GM06990 (cell line): ENCODE measurements around the gene YAP1.
A peak's percentile ranks its signal among the peaks of the same experiment; 100 is the strongest.

Experiments
- DNase-seq: peaks from one replicate; pipeline ENCODE4 v3.0.0-alpha.2; 2011; ENCODE audit not compliant: insufficient read length; ENCODE audit errors: extremely low read depth
- H3K27me3 ChIP-seq: replicated peaks from 2 replicates; pipeline ENCODE4 v1.6.0; 2011; ENCODE audit warnings: low read length; ENCODE audit not compliant: control insufficient read depth, insufficient read depth
- H3K36me3 ChIP-seq: 2 replicates; pipeline ENCODE4 v1.5.1; 2011; ENCODE audit warnings: low read length; ENCODE audit not compliant: control insufficient read depth, insufficient read depth
- H3K4me3 ChIP-seq: replicated peaks from 2 replicates; pipeline ENCODE4 v1.5.1; 2011; ENCODE audit warnings: low read depth, mild to moderate bottlenecking, control low read depth, low read length
- CTCF ChIP-seq: IDR thresholded peaks from 2 replicates; pipeline ENCODE4 v1.5.1; 2011; ENCODE audit warnings: low read length, control low read depth, mild to moderate bottlenecking, inconsistent platforms; ENCODE audit not compliant: insufficient read depth, poor library complexity, severe bottlenecking

Gene YAP1

GRCh38 chr11:102268083-102268984 lies 158.1 kb downstream of the YAP1 start:
- peak; percentile 79 for DNase-seq
- Histone ChIP-seq H3K4me3 (no peak overlapping the region; the same call in 1 of the 2 replicates), H3K27me3 (peaks cover 1% of the 10 kb centered on the region), H3K36me3 (no peaks in the 10 kb centered on the region)
- peak; percentile 34 for TF ChIP-seq CTCF

- no peak for DNase-seq
- no peak for TF ChIP-seq CTCF
- H3K4me3 ChIP-seq = no peak overlapping the region
- H3K36me3 ChIP-seq = no peaks in the 10 kb centered on the region
- peaks cover 1% of the 10 kb centered on the region for H3K27me3 ChIP-seq
These were observed 158.8 kb downstream of the YAP1 start for GRCh38 chr11:102268985-102269470.

GRCh38 chr11:102269927-102270326 lies 159.7 kb downstream of the YAP1 start:
- H3K27me3 ChIP-seq = peaks cover 1% of the 10 kb centered on the region
- H3K4me3 ChIP-seq = no peak overlapping the region
- no peaks in the 10 kb centered on the region for H3K36me3 ChIP-seq
- no peak for TF ChIP-seq CTCF
- no peak for DNase-seq

DNA sequence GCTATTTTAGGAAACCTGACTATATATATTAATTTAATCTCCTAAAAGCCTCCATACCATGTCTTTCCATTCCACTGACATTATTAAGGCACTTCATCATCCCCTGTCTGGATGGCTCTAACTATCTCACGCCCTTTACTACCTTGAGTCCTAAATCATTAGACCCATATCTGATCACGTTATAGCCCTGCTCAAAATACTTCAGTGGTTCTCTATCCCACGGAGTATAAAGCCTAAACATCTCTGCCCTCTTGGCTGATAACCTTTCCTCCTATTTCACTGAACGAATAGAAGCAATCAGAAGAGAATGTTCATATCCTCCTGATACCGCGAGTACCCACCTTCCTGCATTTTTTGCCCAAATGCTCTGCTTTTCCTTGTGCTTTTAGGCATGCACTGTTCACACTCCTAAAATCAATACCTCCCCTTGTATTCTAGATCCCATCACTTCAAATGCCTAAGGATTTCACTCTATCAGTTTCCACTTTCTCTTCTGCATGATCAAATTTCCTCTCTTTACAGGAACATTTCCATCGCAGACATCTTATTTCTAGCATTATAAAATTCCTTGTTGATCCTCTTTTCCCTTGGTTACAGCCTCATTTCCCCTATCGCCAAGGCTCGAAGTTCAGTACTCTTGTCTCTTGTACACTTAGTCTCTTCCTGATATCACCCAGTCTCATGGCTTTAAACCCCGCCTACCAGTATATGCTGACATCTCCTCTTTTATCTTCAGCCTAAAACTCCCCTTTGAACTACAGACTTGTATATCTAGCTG lies 162.0 kb downstream of the YAP1 start:
- H3K27me3 ChIP-seq = peaks cover 1% of the 10 kb centered on the region
- no peak for DNase-seq
- no peak overlapping the region for H3K4me3 ChIP-seq
- TF ChIP-seq CTCF = no peak
- H3K36me3 ChIP-seq = no peaks in the 10 kb centered on the region

DNA sequence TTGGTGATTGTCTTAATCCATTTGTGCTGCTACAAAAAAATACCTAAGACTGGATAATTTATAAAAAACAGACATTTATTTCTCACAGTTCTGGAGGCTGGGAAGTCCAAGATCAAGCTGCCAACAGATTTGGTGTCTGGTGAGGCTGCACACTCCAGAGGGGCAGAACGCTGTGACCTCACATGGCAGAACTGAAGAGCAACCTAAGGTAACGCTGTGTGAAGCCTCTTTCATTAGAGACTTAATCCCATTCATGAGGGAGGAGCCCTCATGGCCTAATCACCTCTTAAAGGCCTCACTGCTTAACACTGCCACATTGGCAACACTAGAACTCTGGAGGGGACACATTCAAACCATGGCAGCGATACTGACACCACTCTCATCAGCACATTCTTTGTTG lies 164.4 kb downstream of the YAP1 start:
- H3K27me3 ChIP-seq = no peaks in the 10 kb centered on the region; the same call in 1 of the 2 replicates
- no peaks in the 10 kb centered on the region for H3K36me3 ChIP-seq
- H3K4me3 ChIP-seq = no peak overlapping the region
- no peak for TF ChIP-seq CTCF
- DNase-seq = no peak
